Left kidney (tissue), 2 donors: ENCODE results near the gene FAM83G. TPM values are rescaled to one million over a fixed set of nuclear protein-coding genes. Genes with fewer than 3 reads are reported as not detected.
A peak's percentile ranks its signal among the peaks of the same experiment; 100 is the strongest.
"Not testable (repeated sequence)": the region's sequence is repeated elsewhere in the genome, so short reads cannot be mapped to it uniquely, and the experiment has no call there.

Experiments used
- DNase-seq: peaks from one replicate; pipeline ENCODE4 v3.0.0-alpha.2; 2013
- polyA plus RNA-seq: library from polyadenylated mRNA; unstranded; fragments of 120-200 nt; gene quantifications from one replicate; pipeline ENCODE4 v1.2.1, GENCODE V29; 2013; ENCODE audit not compliant: insufficient read length

Gene FAM83G
- polyA plus RNA-seq, 1 donor: 6.3 TPM

GRCh38 chr17:18968945-18969887 lies 35.3 kb downstream of the FAM83G start:
- DNase-seq: no peak

DNA sequence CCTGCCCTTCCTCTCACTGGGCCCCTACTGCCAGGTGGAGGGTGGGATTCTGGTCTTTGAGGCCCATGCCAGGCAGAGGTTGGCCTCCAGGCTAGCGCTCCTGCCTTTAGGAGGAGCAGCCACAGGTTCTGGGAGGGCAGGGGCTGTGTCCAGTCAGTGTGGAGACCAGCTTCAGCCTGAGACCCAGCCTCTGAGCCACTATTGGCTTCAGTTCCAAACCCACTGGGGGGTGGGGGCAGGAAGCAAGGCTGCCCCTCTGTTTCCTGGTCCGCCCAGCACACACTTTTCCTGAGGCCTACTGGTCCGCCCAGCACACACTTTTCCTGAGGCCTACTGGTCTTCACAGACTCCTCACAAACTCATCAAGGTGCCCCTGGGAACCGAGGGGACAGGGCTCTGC lies 36.2 kb downstream of the FAM83G start:
- no peak for DNase-seq

DNA sequence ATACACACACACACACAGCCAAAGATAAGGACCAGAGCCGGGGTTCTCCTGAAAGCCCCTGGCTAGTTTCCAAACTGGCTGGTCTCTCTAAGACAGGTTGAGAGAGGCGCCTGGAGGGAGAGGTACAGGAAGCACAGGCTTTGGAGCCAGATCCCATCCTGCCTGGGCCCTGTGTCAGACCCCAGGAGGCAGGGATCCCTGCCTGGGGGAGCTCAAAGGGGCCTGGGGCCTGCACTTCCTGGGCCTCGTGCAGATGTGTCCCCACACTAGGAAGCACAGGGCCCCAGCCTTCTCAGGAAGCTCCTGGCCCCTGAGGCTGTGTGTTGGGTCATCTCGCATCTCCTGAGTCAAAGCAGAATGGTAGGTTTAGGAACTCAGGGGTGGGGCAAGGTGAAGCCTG lies 36.6 kb downstream of the FAM83G start:
- DNase-seq: no peak

GRCh38 chr17:18966831-18967624 lies 37.5 kb downstream of the FAM83G start:
- DNase-seq: peak; percentile 58

GRCh38 chr17:18965530-18966236 lies 38.9 kb downstream of the FAM83G start:
- DNase-seq: no peak

GRCh38 chr17:18964550-18964949 lies 40.0 kb downstream of the FAM83G start:
- DNase-seq: no peak

DNA sequence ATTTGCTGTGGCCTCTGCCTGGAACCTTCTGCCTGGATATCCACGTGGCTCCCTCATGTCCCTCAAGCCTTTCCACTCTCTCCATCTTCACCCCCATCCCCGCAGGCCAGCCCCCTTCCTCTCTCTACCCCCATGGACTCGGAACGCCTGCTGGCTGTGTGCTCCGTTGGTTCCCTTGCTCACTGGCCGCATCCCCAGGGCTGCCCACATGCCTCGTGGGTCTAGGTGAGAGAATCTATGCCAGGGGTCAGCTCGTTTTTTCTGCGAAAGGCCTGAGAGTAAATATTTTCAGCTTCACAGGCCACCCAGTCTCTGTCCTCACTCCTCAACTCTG lies 40.6 kb downstream of the FAM83G start:
- DNase-seq: no peak

- no peak for DNase-seq
These were observed 41.2 kb downstream of the FAM83G start for GRCh38 chr17:18963126-18964017.

DNA sequence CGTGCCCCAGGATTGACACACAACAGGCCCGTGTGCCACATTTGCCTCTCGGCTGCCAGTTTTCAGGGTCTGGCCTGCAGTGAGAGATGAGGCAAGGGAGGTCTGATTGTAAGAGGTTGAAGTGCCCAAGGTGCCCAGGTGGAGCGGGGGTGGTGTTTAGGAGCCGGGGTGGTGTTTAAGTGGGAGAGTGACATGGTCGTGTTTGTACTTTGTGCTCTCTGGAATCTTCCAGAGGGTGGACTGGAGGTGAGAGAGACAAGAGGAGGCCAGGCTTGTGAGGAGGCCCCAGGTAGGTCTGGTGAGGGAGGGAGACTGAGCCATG lies 42.1 kb downstream of the FAM83G start:
- DNase-seq: no peak

DNA sequence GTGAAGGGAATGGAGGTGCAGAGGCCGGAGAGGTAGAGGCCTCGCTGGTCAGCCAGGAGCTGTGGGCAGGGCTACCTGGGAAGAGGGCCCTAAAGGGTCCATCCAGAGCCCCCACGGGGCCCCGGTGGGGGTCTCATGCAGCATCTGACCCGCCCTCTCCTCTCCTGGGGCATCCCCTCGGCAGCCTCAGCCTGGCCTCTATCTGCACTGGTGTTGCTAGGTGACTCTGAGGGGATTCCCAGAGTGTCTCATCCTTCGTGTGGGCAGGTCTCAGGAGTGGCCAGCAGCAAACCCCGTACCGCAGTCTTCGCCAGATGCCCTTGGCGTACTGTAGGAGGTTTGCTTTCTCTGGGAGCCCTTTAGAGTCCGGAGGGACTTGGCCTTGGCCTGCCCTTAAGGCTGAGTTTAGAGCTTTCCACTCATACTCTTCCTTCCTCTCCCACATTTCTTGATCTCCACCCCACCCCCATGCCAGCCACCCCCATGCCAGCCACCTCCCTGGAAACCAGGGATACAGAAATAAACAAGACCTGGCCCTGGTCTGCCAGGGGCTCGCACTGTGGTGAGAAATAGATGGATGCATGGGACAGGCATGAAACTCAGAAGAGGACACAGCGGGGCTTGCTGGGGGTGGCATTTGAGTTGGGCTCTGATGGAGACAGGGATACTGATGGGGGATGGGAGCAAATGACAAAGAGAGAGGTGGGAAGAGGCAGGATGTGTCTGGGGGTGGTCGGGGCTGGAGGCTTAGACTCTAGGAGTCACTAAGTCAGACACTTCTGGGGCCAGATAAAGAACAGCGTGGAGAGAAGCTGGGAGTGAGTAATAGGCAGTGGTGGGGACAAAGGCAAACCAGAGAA lies 42.7 kb downstream of the FAM83G start:
- no peak for DNase-seq

GRCh38 chr17:18960803-18961511 lies 43.6 kb downstream of the FAM83G start:
- DNase-seq: peak; percentile 59

DNA sequence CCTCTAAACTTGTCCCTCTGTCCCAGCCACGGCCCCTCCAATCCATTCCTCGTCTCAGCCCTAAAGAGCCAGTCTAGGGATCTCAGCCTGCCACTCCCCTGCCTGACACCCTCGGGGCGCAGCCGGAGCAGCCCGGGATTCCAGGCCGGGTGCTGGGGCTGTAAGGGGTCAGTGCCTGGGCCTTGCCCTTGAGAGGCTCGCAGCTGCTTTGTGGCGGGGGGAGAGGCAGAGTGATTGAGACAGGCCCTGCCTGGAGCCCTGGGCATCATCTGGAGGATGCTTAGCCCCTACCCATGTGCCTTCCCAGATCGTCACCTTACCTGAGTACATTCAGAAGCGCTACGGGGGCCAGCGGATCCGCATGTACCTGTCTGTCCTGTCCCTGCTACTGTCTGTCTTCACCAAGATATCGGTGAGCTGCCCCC lies 44.3 kb downstream of the FAM83G start:
- no peak for DNase-seq

GRCh38 chr17:18959845-18960240 lies 44.7 kb downstream of the FAM83G start:
- DNase-seq: no peak

DNA sequence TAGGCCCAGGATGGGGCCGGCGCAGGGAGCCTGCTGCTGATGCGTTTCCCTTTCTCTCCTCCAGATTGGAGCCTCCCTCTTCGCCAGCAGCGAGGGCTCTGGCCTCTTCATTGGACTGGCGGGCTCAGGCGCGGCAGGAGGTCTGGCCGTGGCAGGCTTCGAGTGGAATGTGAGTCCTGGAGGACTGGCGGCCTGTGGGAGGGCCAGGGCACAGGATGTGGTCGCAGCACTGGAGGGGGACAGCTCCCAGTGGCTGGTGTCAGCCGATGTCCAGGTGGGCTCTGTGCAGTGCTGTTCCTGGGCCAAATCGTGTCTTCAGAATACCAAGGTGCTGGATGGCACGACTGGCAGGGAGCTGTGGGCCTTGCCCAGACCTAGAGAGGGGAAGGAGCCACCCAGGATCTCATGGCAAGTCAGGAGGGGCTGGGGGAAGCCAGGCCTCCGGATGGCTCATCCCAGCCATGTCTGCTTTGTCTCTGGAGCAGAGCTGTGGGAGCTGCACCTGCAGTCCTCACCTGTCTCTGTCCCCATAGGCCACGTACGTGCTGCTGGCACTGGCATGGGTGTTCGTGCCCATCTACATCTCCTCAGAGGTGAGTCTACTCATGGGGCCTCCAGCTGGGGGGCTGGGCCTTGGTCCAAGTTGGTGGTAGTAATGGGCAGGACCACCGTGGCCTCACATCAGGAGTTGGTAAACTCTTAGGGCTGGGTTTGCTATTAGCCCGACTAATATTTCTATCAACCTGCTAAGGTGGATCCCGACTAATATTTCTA lies 45.3 kb downstream of the FAM83G start:
- DNase-seq: no peak

DNA sequence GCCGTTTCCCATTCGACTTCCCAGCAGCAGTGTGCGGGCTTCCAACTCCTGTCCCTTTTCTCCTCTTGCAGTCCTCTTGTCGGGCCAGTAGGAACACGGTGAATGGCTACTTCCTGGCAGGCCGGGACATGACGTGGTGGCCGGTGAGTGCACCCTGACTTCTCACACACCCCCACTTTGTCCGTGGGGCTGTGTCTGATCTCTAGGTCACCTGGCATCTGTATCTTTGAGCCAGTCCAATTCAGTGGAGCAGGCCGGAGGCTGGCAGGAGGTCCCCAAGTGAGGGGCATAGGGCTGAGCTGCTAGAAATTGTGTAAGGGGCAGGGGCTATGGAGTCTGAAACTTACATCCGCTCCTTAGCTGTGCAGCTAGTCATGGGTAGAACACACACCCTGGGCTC lies 46.0 kb downstream of the FAM83G start:
- DNase-seq: no peak

DNA sequence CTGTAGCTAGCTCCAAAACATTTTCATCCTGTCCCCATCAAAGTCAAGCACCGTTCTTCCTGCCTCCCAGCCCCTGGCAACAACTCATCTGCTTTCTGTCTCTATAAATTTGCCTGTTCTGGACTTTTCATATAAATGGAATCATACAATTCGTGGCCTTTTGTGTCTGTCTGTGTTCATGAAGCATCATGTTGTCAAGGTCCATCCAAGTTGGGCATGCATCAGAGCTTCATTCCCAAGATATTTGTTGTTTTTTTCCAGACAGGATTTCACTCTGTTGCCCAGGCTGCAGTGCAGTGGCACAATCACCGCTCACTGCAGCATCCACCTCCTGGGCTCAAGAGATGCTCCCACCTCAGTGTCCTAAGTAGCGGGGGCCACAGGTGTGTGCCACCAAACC lies 46.7 kb downstream of the FAM83G start:
- no peak for DNase-seq

- DNase-seq: no peak
These were observed 48.0 kb downstream of the FAM83G start for GRCh38 chr17:18956581-18956980.

GRCh38 chr17:18956021-18956420 lies 48.5 kb downstream of the FAM83G start:
- not testable (repeated sequence) for DNase-seq

DNA sequence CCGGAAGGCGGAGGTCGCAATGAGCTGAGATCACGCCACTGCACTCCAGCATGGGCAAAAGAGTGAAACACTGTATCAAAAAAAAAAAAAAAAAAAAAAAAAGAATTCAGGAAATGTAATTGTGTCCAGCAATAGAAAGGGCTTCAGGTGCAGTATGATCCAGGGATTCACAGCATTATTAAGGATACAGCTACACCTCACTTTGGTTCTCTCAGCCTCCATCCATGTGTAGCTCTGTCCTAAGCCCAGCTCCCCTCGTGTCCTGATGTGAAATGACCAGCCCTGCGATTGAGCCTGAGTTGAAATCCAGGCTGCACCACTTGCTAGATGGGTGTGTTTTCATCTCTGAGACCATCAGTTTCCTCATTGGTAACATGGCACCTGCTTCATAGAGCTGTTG lies 49.6 kb downstream of the FAM83G start:
- DNase-seq: no peak
